Heart left ventricle (tissue), 13 donors: ENCODE measurements around the gene MPHOSPH10.
"Not testable (repeated sequence)": the region's sequence is repeated elsewhere in the genome, so short reads cannot be mapped to it uniquely, and the experiment has no call there.

ENCODE experiments used
- CTCF ChIP-seq, 12 donors: fragments of 200-600 bp; sonication (generic) in 4 of 12; IDR thresholded peaks; one replicate each; pipeline versions ENCODE4 v1.5.0 to v1.8.0; 2018 to 2022; ENCODE audit warnings: antibody characterized with exemption in 12 of 12, mild to moderate bottlenecking in 5 of 12
- POLR2A ChIP-seq, 2 donors: fragments of 450-650 bp; IDR thresholded peaks; one replicate each; pipeline ENCODE4 v1.6.1; 2017; ENCODE audit warnings: antibody characterized with exemption in 2 of 2, mild to moderate bottlenecking in 2 of 2, moderate library complexity in 2 of 2
- donor health status: ischemic (EF 13 %, LVEDD 7.1; RV severe dilation, severe dysfunction).
- donor health status: DM: no; HTN: yes; CAD: no.
- donor health status: DM: no; HTN: no; CAD: no.
- donor health status: ischemic (EF 25% LVEDD 6.9; RV normal size, moderate dysfunction).
- donor health status: ischemic (EF 25% LVEDD 5.7; RV mildly dilated, moderate dysfunction).
- donor health status: ischemic (EF 35%, LVEDD 5.7; RV mildly dilated, moderate dysfunction).
- donor health status: nonischemic (EF 11% LVEDD 7.7; RV severe dilation, severe dysfunction).
- donor health status: DM: yes; HTN: yes; CAD: no.
- donor health status: PGD.
- donor health status: ischemic (EF 29% LVEDD 5.4; RV normal size, mild dysfunction).
- donor health status: nonischemic (EF 23%, LVEDD 6.1; RV moderate dilation, normal function).

- not testable (repeated sequence) for TF ChIP-seq CTCF, POLR2A (IDR thresholded peaks at IDR 0.05)
Observed at GRCh38 chr2:71131387-71132166, 1.1 kb downstream of the MPHOSPH10 start.
